Adrenal gland (tissue), 12 donors: ENCODE measurements around the gene ABL2. TPM values are rescaled to one million over a fixed set of nuclear protein-coding genes. Genes with fewer than 3 reads are reported as not detected.

ENCODE experiments used
- DNase-seq, 7 donors: peaks; one replicate each; pipeline ENCODE4 v3.0.0-alpha.2; 2019 to 2020
- H3K27ac ChIP-seq, 5 donors: fragments of 200-600 bp; sonication (generic) in 4 of 5; 1 replicate in 3 of 5; 2 replicates in 2 of 5; pipeline versions ENCODE4 v1.5.1 to v1.8.0; 2016 to 2020; ENCODE audit warnings: mild to moderate bottlenecking in 1 of 5
- H3K27me3 ChIP-seq: fragments of 200-600 bp; 2 replicates; pipeline ENCODE4 v1.8.0; 2021
- H3K36me3 ChIP-seq, 2 donors: fragments of 200-600 bp; replicated peaks in 1 of 2; 1 replicate in 1 of 2; 2 replicates in 1 of 2; pipeline versions ENCODE4 v1.5.1 to v1.8.0; 2018 to 2022
- H3K4me1 ChIP-seq, 2 donors: fragments of 200-600 bp; replicated peaks in 1 of 2; 1 replicate in 1 of 2; 2 replicates in 1 of 2; pipeline versions ENCODE4 v1.5.1 to v1.8.0; 2018 to 2021
- H3K4me3 ChIP-seq, 4 donors: fragments of 200-600 bp; sonication (generic) in 3 of 4; one replicate each; pipeline ENCODE4 v1.5.1; 2016 to 2018
- H3K9me3 ChIP-seq, 3 donors: fragments of 200-600 bp; sonication (generic) in 1 of 3; replicated peaks in 1 of 3; 1 replicate in 2 of 3; 2 replicates in 1 of 3; pipeline versions ENCODE4 v1.5.1 to v1.8.0; 2016 to 2021
- POLR2A ChIP-seq, 2 donors: fragments of 450-650 bp; IDR thresholded peaks; one replicate each; pipeline ENCODE4 v1.6.1; 2017; ENCODE audit warnings: antibody characterized with exemption in 2 of 2, mild to moderate bottlenecking in 2 of 2, moderate library complexity in 1 of 2
- WGBS, 4 donors: extraction: QIAGEN DNeasy Blood & Tissue Kit in 2 of 4; methylation state at CpG; one replicate each; pipeline versions ENCODE4 v1.1.5 to v1.1.7; 2013 to 2017; 5-methylcytosine and 5-hydroxymethylcytosine counted together
- intact Hi-C, 2 donors: fragments of 100-400 bp; cut with DNase I; formaldehyde crosslinking; loops; one replicate each; pipeline versions ENCODE4 v1.14.1 to v1.15.0; 2022 to 2023
- polyA plus RNA-seq, 3 donors: library from polyadenylated mRNA; stranded (reverse); fragments of 200-250 nt in 2 of 3; fragments of 350-450 nt in 1 of 3; fragmentation: Illumina TruSeq in 1 of 3; extraction: RNeasy Lipid Tissue Mini Kit (QIAGEN cat#74804) in 1 of 3; gene quantifications; one replicate each; pipeline ENCODE4 v1.2.3, GENCODE V29; 2013 to 2014
- total RNA-seq, 9 donors: library from RNA; depleted of rRNA in 4 of 9; stranded (reverse); fragments of >200 nt in 4 of 9; fragments of 120-200 nt in 1 of 9; fragmentation: NEBNext Ultra II Directional in 1 of 9; extraction: Animal tissue kit (Norgen Biotek cat#: 25700) in 1 of 9; gene quantifications; one replicate each; pipeline versions ENCODE4 v1.1.0 to v1.2.4, GENCODE V29; 2013 to 2023
- TF ChIP-seq, protein P1 (sequence below), 6 experiments: fragments of 450-650 bp in 4 of 6; fragments of 200-600 bp in 2 of 6; sonication (generic) in 1 of 6; IDR thresholded peaks; 1 replicate in 5 of 6; 2 replicates in 1 of 6; pipeline versions ENCODE4 v1.5.1 to v1.8.0; 2016 to 2021; ENCODE audit warnings: antibody characterized with exemption in 6 of 6, mild to moderate bottlenecking in 2 of 6, moderate library complexity in 1 of 6
- donor health status: healthy with polysubstance abuse.
- donor health status: Bipolar disorder and iron deficiency.
- donor health status: DM: yes; HTN: yes; CAD: no.
- donor health status: DM: no; HTN: no; CAD: no.
- donor health status: DM: no; HTN: no; CAD: no.
- donor health status: DM: yes; HTN: yes; CAD: no.

Gene ABL2
- total and polyA plus RNA-seq, 12 donors: 2.9 to 21.0 (median 10.0) TPM

DNA sequence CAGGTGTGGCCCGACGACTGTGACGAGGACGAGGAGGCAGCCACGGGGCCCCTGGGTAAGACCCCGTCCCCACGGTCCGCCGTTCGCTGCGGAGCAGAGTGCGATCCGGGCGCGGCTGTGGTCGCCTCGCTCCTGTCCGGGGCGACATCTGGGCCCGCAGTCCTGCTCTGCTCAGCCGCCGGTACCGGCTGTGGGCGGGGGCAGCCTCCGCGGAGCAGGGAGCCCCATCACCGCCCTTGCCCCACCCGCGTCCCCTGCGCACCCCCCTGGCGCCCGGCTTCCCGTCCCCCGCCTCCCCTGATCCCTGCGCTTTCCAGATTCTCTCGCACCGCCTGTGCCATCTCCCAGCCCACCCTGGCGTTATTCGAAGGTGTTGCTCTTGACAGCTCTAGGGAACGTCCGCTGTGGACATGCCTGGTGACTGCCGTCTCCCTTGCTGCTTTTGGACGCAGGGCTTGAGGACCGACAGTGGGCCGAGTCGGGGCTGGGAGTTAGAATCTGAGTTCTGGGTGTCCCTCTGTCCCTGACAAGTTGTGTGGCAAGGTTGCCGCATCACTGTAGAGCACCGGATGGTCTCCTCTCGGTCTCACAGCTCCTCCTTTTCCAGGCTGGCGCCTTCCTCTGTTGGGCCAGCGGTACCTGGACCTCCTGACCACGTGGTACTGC lies 147.0 kb downstream of the ABL2 start:
- Histone ChIP-seq H3K27me3 (no peaks in the 10 kb centered on the region), H3K4me1 (peaks cover 6 to 17% of the 10 kb centered on the region in 2 donors), H3K27ac (peak overlapping the region in 4 of 5 donors; percentile 59 to 93 (median 76)), H3K36me3 (peaks cover 0 to 3% of the 10 kb centered on the region in 2 donors), H3K9me3 (no peaks in the 10 kb centered on the region), H3K4me3 (peak overlapping the region; percentile 43 to 94 (median 83))
- intact Hi-C loops: loop anchor here (5.0 to 10.0 kb wide), 3 partner anchors 110 to 282 kb away; partner anchors contain the start of genes AXDND1 (in 1 of the 2) and SOAT1 (in 1 of the 2)
- peak in 6 of 7 donors; percentile 26 to 69 (median 44) for DNase-seq
- WGBS, 4 donors: 0 to 1% (median 0%) methylated on average over 5 to 52 of the region's 52 CpGs
- TF ChIP-seq POLR2A (IDR thresholded peaks at IDR 0.05): no peak
- TF ChIP-seq, protein P1, sequence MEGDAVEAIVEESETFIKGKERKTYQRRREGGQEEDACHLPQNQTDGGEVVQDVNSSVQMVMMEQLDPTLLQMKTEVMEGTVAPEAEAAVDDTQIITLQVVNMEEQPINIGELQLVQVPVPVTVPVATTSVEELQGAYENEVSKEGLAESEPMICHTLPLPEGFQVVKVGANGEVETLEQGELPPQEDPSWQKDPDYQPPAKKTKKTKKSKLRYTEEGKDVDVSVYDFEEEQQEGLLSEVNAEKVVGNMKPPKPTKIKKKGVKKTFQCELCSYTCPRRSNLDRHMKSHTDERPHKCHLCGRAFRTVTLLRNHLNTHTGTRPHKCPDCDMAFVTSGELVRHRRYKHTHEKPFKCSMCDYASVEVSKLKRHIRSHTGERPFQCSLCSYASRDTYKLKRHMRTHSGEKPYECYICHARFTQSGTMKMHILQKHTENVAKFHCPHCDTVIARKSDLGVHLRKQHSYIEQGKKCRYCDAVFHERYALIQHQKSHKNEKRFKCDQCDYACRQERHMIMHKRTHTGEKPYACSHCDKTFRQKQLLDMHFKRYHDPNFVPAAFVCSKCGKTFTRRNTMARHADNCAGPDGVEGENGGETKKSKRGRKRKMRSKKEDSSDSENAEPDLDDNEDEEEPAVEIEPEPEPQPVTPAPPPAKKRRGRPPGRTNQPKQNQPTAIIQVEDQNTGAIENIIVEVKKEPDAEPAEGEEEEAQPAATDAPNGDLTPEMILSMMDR (IDR thresholded peaks at IDR 0.05): no peak

DNA sequence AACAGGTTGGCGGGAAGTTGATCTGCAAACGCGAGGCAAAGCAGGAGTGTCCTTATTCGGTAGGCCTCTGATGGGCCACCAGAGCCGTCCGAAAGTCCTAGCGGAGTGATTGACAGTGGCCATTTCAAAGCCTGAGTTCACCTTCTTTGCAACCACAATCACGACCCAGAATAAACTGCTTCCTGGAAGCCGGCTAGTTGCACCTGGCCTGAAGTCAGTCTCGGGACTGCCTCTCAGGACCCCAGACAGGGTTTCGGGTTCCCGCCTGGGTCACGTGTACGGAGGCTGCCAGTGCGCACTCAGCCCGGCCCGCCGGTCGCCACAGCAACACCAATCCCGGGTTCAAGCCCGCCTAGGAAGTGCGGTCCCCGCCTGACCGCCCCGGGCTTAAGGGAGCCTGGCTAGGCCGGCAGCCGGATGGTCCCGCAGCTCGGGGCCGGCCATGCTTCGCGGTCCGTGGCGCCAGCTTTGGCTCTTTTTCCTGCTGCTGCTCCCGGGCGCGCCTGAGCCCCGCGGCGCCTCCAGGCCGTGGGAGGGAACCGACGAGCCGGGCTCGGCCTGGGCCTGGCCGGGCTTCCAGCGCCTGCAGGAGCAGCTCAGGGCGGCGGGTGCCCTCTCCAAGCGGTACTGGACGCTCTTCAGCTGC lies 147.7 kb downstream of the ABL2 start, which contains the start of gene TOR3A:
TSS of gene TOR3A (plus strand) at position 384 of the 646 bp plus-strand sequence. CDS start at position 443, 59 bp downstream.
- Histone ChIP-seq H3K27ac (peak within 1 kb of the TSS; percentile 34 to 93 (median 67)), H3K36me3 (peaks cover 0 to under 1% of the 10 kb centered on the region in 2 donors), H3K9me3 (no peaks in the 10 kb centered on the region), H3K27me3 (no peaks in the 10 kb centered on the region), H3K4me1 (peaks cover 6 to 17% of the 10 kb centered on the region in 2 donors), H3K4me3 (peak within 1 kb of the TSS; percentile 43 to 94 (median 83))
- intact Hi-C loops: loop anchor here (5.0 to 10.0 kb wide), 3 partner anchors 110 to 283 kb away; partner anchors contain the start of genes AXDND1 (in 1 of the 2) and SOAT1 (in 1 of the 2)
- TF ChIP-seq POLR2A (IDR thresholded peaks at IDR 0.05): peak; percentile 64 to 89
- TF ChIP-seq, protein P1 (IDR thresholded peaks at IDR 0.05): peak in 1 of 6 experiments; percentile 4
- DNase-seq: peak; percentile 92 to 96 (median 94)
- 0 to 1% (median 0%) methylated on average over 18 to 51 of the region's 51 CpGs for WGBS, 4 donors

DNA sequence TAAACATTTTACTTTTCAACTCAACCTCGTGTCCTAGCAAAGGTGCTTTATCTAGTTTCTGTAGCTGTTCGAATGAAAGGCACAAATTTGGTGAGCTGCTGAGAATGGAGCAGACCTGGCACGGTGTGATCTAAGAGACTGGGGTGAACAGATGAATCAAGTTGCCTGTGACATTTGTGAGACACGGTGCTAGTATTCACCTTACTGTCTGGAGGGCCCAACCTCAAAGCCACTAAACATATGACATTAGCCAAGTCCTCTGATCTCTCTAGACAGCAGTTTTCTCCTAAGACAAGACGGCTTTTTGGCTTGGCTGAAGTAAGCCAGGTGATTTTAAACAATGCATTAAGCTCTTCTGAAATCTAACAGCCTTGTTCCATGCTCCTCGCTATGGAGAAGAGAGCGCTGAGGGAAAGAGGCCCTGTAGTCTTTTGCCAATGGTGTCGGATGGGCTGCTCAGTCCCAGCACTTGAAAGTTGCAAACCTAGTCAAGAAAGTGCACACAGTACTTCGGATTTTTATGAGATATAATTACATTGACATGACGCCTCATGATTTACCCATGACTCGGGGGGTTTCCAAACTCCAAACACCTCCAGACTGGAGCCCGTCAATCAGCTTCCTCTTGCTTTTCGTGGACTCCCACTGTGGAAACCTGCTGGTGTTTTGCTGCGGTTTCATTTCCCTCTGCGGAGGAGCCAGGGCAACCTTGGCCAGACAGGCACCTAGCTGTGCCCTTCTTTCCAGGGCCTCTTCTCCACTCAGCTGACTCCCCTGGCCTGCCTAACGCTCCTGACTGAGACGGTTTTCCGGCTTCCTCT lies 148.4 kb downstream of the ABL2 start:
- intact Hi-C loops: loop anchor here (5.0 to 10.0 kb wide), 3 partner anchors 111 to 284 kb away; partner anchors contain the start of genes AXDND1 (in 1 of the 2) and SOAT1 (in 1 of the 2)
- H3K27me3 ChIP-seq: no peaks in the 10 kb centered on the region
- peak overlapping the region; percentile 34 to 93 (median 67) for H3K27ac ChIP-seq
- no peaks in the 10 kb centered on the region for H3K36me3 ChIP-seq
- no peaks in the 10 kb centered on the region for H3K9me3 ChIP-seq
- TF ChIP-seq POLR2A (IDR thresholded peaks at IDR 0.05): no peak
- TF ChIP-seq, protein P1 (IDR thresholded peaks at IDR 0.05): no peak
- DNase-seq: no peak
- 35 to 43% (median 37%) methylated on average over 16 to 18 of the region's 18 CpGs for WGBS, 4 donors
- peaks cover 6 to 17% of the 10 kb centered on the region in 2 donors for H3K4me1 ChIP-seq
- H3K4me3 ChIP-seq: peak overlapping the region in 2 of 4 donors; percentile 75 to 94
